Loucy (cell line): Measurements from ENCODE around the gene NUDT4.
"Not testable (repeated sequence)": the region's sequence is repeated elsewhere in the genome, so short reads cannot be mapped to it uniquely, and the experiment has no call there.

Experiments
- H2AFZ ChIP-seq: fragments of 200-600 bp; sonication (generic); 2 replicates; pipeline ENCODE4 v1.6.0; 2016; ENCODE audit warnings: antibody characterized with exemption, mild to moderate bottlenecking, low read length, moderate library complexity
- H3F3A ChIP-seq: fragments of 200-600 bp; 2 replicates; pipeline ENCODE4 v1.6.0; 2016; ENCODE audit warnings: antibody characterized with exemption, low read depth, mild to moderate bottlenecking
- H3K27me3 ChIP-seq: fragments of 200-600 bp; sonication (generic); 2 replicates; pipeline ENCODE4 v1.6.1; 2014; ENCODE audit warnings: low read length, mild to moderate bottlenecking; ENCODE audit not compliant: insufficient read depth, poor library complexity, severe bottlenecking
- H3K36me3 ChIP-seq: fragments of 200-600 bp; sonication (generic); 2 replicates; pipeline ENCODE4 v1.6.1; 2016; ENCODE audit warnings: low read length; ENCODE audit not compliant: insufficient read depth
- H3K4me1 ChIP-seq: fragments of 200-600 bp; sonication (generic); 2 replicates; pipeline ENCODE4 v1.5.1; 2014; ENCODE audit warnings: low read length, mild to moderate bottlenecking; ENCODE audit not compliant: insufficient read depth, poor library complexity, severe bottlenecking
- H3K4me2 ChIP-seq: fragments of 200-600 bp; sonication (generic); 2 replicates; pipeline ENCODE4 v1.6.0; 2014; ENCODE audit warnings: antibody characterized with exemption, low read length, low read depth, mild to moderate bottlenecking; ENCODE audit not compliant: poor library complexity, severe bottlenecking
- H3K4me3 ChIP-seq: fragments of 200-600 bp; sonication (generic); 2 replicates; pipeline ENCODE4 v1.5.1; 2014; ENCODE audit warnings: low read length, mild to moderate bottlenecking, mixed read lengths; ENCODE audit not compliant: poor library complexity, severe bottlenecking
- H3K79me2 ChIP-seq: fragments of 200-600 bp; sonication (generic); 2 replicates; pipeline ENCODE4 v1.6.1; 2014; ENCODE audit warnings: low read length; ENCODE audit not compliant: insufficient read depth
- H3K9ac ChIP-seq: fragments of 200-600 bp; sonication (generic); 2 replicates; pipeline ENCODE4 v1.6.0; 2014; ENCODE audit warnings: mild to moderate bottlenecking, low read depth, low read length, moderate library complexity; ENCODE audit not compliant: poor library complexity, severe bottlenecking
- H3K9me2 ChIP-seq: fragments of 200-600 bp; sonication (generic); replicated peaks from 2 replicates; pipeline ENCODE4 v1.6.1; 2016; ENCODE audit warnings: low read depth, low read length, mixed read lengths
- H3K9me3 ChIP-seq: fragments of 200-600 bp; sonication (generic); 2 replicates; pipeline ENCODE4 v1.6.1; 2014; ENCODE audit warnings: mild to moderate bottlenecking, antibody characterized with exemption, low read length, low read depth; ENCODE audit not compliant: insufficient read depth
- H4K20me1 ChIP-seq: fragments of 200-600 bp; sonication (generic); 2 replicates; pipeline ENCODE4 v1.6.0; 2014; ENCODE audit warnings: antibody characterized with exemption, low read length, mild to moderate bottlenecking; ENCODE audit not compliant: insufficient read depth, poor library complexity, severe bottlenecking
- CTCF ChIP-seq: fragments of 200-600 bp; sonication (generic); conservative IDR thresholded peaks from 2 replicates; pipeline ENCODE4 v1.5.1; 2014; ENCODE audit warnings: mild to moderate bottlenecking, antibody characterized with exemption, low read length
- EZH2phosphoT487 ChIP-seq: fragments of 200-600 bp; IDR thresholded peaks from 2 replicates; pipeline ENCODE4 v1.6.1; 2018; ENCODE audit warnings: antibody characterized with exemption, mild to moderate bottlenecking, moderate library complexity, borderline replicate concordance

NUDT4 gene

GRCh38 chr12:93407054-93407962 is 29.6 kb downstream of the NUDT4 start:
- TF ChIP-seq CTCF (no peak), EZH2phosphoT487 (no peak)
- H3K9me2 ChIP-seq, result no peaks in the 10 kb centered on the region
- no peak overlapping the region for H2AFZ ChIP-seq
- peaks cover 58% of the 10 kb centered on the region for H3K36me3 ChIP-seq
- H3K9ac ChIP-seq, result no peak overlapping the region
- H3K4me1 ChIP-seq, result no peaks in the 10 kb centered on the region
- peaks cover 18% of the 10 kb centered on the region for H3K79me2 ChIP-seq
- no peak overlapping the region for H3K4me3 ChIP-seq
- peaks cover 8% of the 10 kb centered on the region for H4K20me1 ChIP-seq
- no peaks in the 10 kb centered on the region for H3F3A ChIP-seq
- H3K9me3 ChIP-seq, result no peaks in the 10 kb centered on the region
- H3K4me2 ChIP-seq, result no peak overlapping the region
- H3K27me3 ChIP-seq, result no peaks in the 10 kb centered on the region

GRCh38 chr12:93407963-93408283 is 30.2 kb downstream of the NUDT4 start:
- Histone ChIP-seq H3K9ac (no peak overlapping the region), H4K20me1 (peaks cover 11% of the 10 kb centered on the region)
- TF ChIP-seq CTCF, result no peak
- TF ChIP-seq EZH2phosphoT487, result no peak

GRCh38 chr12:93408813-93409212 is 31.1 kb downstream of the NUDT4 start:
- H3K4me3 ChIP-seq, result no peak overlapping the region
- no peaks in the 10 kb centered on the region for H3K9me3 ChIP-seq
- H3K4me2 ChIP-seq, result no peak overlapping the region
- TF ChIP-seq EZH2phosphoT487, result no peak
- TF ChIP-seq CTCF, result no peak
- H3K36me3 ChIP-seq, result peaks cover 54% of the 10 kb centered on the region
- H3K79me2 ChIP-seq, result peaks cover 33% of the 10 kb centered on the region
- H3K4me1 ChIP-seq, result no peaks in the 10 kb centered on the region
- no peaks in the 10 kb centered on the region for H3K27me3 ChIP-seq
- peaks cover 17% of the 10 kb centered on the region for H4K20me1 ChIP-seq
- no peaks in the 10 kb centered on the region for H3K9me2 ChIP-seq
- H3K9ac ChIP-seq, result no peak overlapping the region
- no peaks in the 10 kb centered on the region for H3F3A ChIP-seq
- no peak overlapping the region for H2AFZ ChIP-seq

More at GRCh38 chr12:93407963-93408283, 30.2 kb downstream of the NUDT4 start:
- H3F3A ChIP-seq, result no peaks in the 10 kb centered on the region
- no peaks in the 10 kb centered on the region for H3K9me3 ChIP-seq
- H2AFZ ChIP-seq, result no peak overlapping the region
- H3K9me2 ChIP-seq, result no peaks in the 10 kb centered on the region
- H3K4me3 ChIP-seq, result no peak overlapping the region
- H3K27me3 ChIP-seq, result no peaks in the 10 kb centered on the region
- no peak overlapping the region for H3K4me2 ChIP-seq
- H3K36me3 ChIP-seq, result peaks cover 57% of the 10 kb centered on the region
- H3K4me1 ChIP-seq, result no peaks in the 10 kb centered on the region
- H3K79me2 ChIP-seq, result peaks cover 24% of the 10 kb centered on the region

- Histone ChIP-seq H3K79me2 (peaks cover 41% of the 10 kb centered on the region), H4K20me1 (peaks cover 20% of the 10 kb centered on the region), H3K36me3 (peaks cover 47% of the 10 kb centered on the region)
- H3K27me3 ChIP-seq, H3K4me3 ChIP-seq, H3K4me1 ChIP-seq, H3K9ac ChIP-seq, H3K9me3 ChIP-seq, H2AFZ ChIP-seq, H3K4me2 ChIP-seq, H3K9me2 ChIP-seq, H3F3A ChIP-seq: not testable (repeated sequence)
Measured at GRCh38 chr12:93409343-93410187, 31.8 kb downstream of the NUDT4 start.

GRCh38 chr12:93411060-93411459 is 33.3 kb downstream of the NUDT4 start:
- H2AFZ ChIP-seq, H3K9ac ChIP-seq, H3K9me2 ChIP-seq, H3F3A ChIP-seq, H3K4me1 ChIP-seq, H3K4me3 ChIP-seq, H3K27me3 ChIP-seq, H3K4me2 ChIP-seq, H3K9me3 ChIP-seq: not testable (repeated sequence)
- Histone ChIP-seq H3K79me2 (peaks cover 56% of the 10 kb centered on the region), H3K36me3 (peaks cover 47% of the 10 kb centered on the region), H4K20me1 (peaks cover 35% of the 10 kb centered on the region)
